OCI-LY1 (cell line): ENCODE results near the gene ZFTA.

Experiments
- CTCF ChIP-seq: fragments of 200-600 bp; sonication (generic), shearing (Covaris generic); IDR thresholded peaks from 2 replicates; pipeline ENCODE4 v1.5.1; 2017; ENCODE audit warnings: mild to moderate bottlenecking, antibody characterized with exemption, low read length, moderate library complexity, mixed read lengths
- EZH2 ChIP-seq: fragments of 200-600 bp; sonication (generic), shearing (Covaris generic); IDR thresholded peaks from 2 replicates; pipeline ENCODE4 v1.8.0; 2017; ENCODE audit warnings: borderline replicate concordance, mixed run types, mild to moderate bottlenecking, antibody characterized with exemption, low read length, moderate library complexity, mixed read lengths

- TF ChIP-seq CTCF = no peak
- no peak for TF ChIP-seq EZH2
These were observed 1.3 kb upstream of the ZFTA start for GRCh38 chr11:63769714-63770455.
